ENCODE results near the gene GSTP1.
"Not testable (repeated sequence)": the region's sequence is repeated elsewhere in the genome, so short reads cannot be mapped to it uniquely, and the experiment has no call there.

GSTP1 gene

GRCh38 chr11:67619683-67620618 lies 36.3 kb downstream of the GSTP1 start:
- H3K4me1 ChIP-seq (ENCODE audit: insufficient read depth, low read length); H3K9ac ChIP-seq (ENCODE audit: low read length); H3K9me3 ChIP-seq (ENCODE audit: low read length); H3K4me3 ChIP-seq (ENCODE audit: low read depth in 1 of 2, low read length in 2 of 2); H3K36me3 ChIP-seq (ENCODE audit: insufficient read depth, low read length); H3K27ac ChIP-seq (ENCODE audit: low read depth, low read length): not testable (repeated sequence)
- peaks cover 0 to 10% of the 10 kb centered on the region in 2 donors for H3K27me3 ChIP-seq (ENCODE audit: control insufficient read depth in 1 of 2, insufficient read depth in 2 of 2, low read length in 2 of 2)

- not testable (repeated sequence) for H3K4me1 ChIP-seq (ENCODE audit: insufficient read depth, low read length); H3K9me3 ChIP-seq (ENCODE audit: low read length); H3K9ac ChIP-seq (ENCODE audit: low read length); H3K36me3 ChIP-seq (ENCODE audit: insufficient read depth, low read length); H3K27ac ChIP-seq (ENCODE audit: low read depth, low read length); H3K4me3 ChIP-seq (ENCODE audit: low read depth in 1 of 2, low read length in 2 of 2); H3K27me3 ChIP-seq (ENCODE audit: control insufficient read depth in 1 of 2, insufficient read depth in 2 of 2, low read length in 2 of 2)
Measured at GRCh38 chr11:67620621-67621020, 37.0 kb downstream of the GSTP1 start.

DNA sequence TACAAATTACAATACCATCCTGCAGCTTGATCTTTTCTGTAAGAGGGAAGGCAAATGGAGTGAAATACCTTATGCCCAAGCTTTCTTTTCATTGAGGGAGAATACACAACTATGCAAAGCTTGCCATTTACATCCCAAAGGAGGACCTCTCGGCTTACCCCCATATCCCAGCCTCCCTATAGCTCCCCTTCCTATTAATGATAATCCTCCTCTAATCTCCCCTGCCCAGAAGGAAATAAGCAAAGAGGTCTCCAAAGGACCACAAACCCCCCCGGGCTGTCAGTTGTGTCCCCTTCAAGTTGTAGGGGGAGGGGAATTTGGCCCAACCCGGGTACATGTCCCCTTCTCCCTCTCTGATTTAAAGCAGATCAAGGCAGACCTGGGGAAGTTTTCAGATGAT lies 38.3 kb downstream of the GSTP1 start:
- H3K4me3 ChIP-seq (ENCODE audit: low read depth in 1 of 2, low read length in 2 of 2); H3K4me1 ChIP-seq (ENCODE audit: insufficient read depth, low read length); H3K36me3 ChIP-seq (ENCODE audit: insufficient read depth, low read length); H3K27me3 ChIP-seq (ENCODE audit: control insufficient read depth in 1 of 2, insufficient read depth in 2 of 2, low read length in 2 of 2); H3K27ac ChIP-seq (ENCODE audit: low read depth, low read length); H3K9ac ChIP-seq (ENCODE audit: low read length); H3K9me3 ChIP-seq (ENCODE audit: low read length): not testable (repeated sequence)

DNA sequence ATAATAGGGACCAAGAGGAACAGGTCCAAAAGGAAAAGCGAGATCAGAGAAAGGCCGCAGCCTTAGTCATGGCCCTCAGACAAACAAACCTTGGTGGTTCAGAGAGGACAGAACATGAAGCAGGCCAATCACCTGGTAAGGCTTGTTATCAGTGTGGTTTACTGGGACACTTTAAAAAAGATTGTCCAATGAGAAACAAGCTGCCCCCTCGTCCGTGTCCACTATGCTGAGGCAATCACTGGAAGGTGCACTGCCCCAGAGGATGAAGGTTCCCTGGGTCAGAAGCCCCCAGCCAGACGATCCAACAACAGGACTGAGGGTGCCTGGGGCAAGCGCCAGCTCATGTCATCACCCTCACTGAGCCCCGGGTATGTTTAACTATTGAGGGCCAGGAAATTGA lies 39.3 kb downstream of the GSTP1 start:
- H3K4me3 ChIP-seq (ENCODE audit: low read depth in 1 of 2, low read length in 2 of 2); H3K9me3 ChIP-seq (ENCODE audit: low read length); H3K9ac ChIP-seq (ENCODE audit: low read length); H3K27me3 ChIP-seq (ENCODE audit: control insufficient read depth in 1 of 2, insufficient read depth in 2 of 2, low read length in 2 of 2); H3K4me1 ChIP-seq (ENCODE audit: insufficient read depth, low read length); H3K27ac ChIP-seq (ENCODE audit: low read depth, low read length); H3K36me3 ChIP-seq (ENCODE audit: insufficient read depth, low read length): not testable (repeated sequence)

- not testable (repeated sequence) for H3K4me1 ChIP-seq (ENCODE audit: insufficient read depth, low read length); H3K9ac ChIP-seq (ENCODE audit: low read length); H3K27ac ChIP-seq (ENCODE audit: low read depth, low read length); H3K9me3 ChIP-seq (ENCODE audit: low read length); H3K27me3 ChIP-seq (ENCODE audit: control insufficient read depth in 1 of 2, insufficient read depth in 2 of 2, low read length in 2 of 2); H3K4me3 ChIP-seq (ENCODE audit: low read depth in 1 of 2, low read length in 2 of 2); H3K36me3 ChIP-seq (ENCODE audit: insufficient read depth, low read length)
Measured at GRCh38 chr11:67623795-67624194, 40.2 kb downstream of the GSTP1 start.

GRCh38 chr11:67626131-67626833 lies 42.7 kb downstream of the GSTP1 start:
- not testable (repeated sequence) for H3K27me3 ChIP-seq (ENCODE audit: control insufficient read depth in 1 of 2, insufficient read depth in 2 of 2, low read length in 2 of 2); H3K36me3 ChIP-seq (ENCODE audit: insufficient read depth, low read length)
- H3K4me1 ChIP-seq (ENCODE audit: insufficient read depth, low read length): peaks cover 13% of the 10 kb centered on the region

GRCh38 chr11:67626970-67627369 lies 43.4 kb downstream of the GSTP1 start:
- H3K4me1 ChIP-seq (ENCODE audit: insufficient read depth, low read length): peaks cover 13% of the 10 kb centered on the region
- H3K27me3 ChIP-seq (ENCODE audit: control insufficient read depth in 1 of 2, insufficient read depth in 2 of 2, low read length in 2 of 2): no peaks in the 10 kb centered on the region
- H3K9ac ChIP-seq (ENCODE audit: low read length): no peak overlapping the region
- H3K27ac ChIP-seq (ENCODE audit: low read depth, low read length): no peak overlapping the region
- H3K9me3 ChIP-seq (ENCODE audit: low read length): no peaks in the 10 kb centered on the region
- H3K36me3 ChIP-seq (ENCODE audit: insufficient read depth, low read length): no peaks in the 10 kb centered on the region
- H3K4me3 ChIP-seq (ENCODE audit: low read depth in 1 of 2, low read length in 2 of 2): no peak overlapping the region

More at GRCh38 chr11:67626131-67626833, 42.7 kb downstream of the GSTP1 start:
- not testable (repeated sequence) for H3K27ac ChIP-seq (ENCODE audit: low read depth, low read length); H3K9ac ChIP-seq (ENCODE audit: low read length); H3K4me3 ChIP-seq (ENCODE audit: low read depth in 1 of 2, low read length in 2 of 2); H3K9me3 ChIP-seq (ENCODE audit: low read length)

- Histone ChIP-seq H3K4me1 (ENCODE audit: insufficient read depth, low read length) (peaks cover 13% of the 10 kb centered on the region), H3K9me3 (ENCODE audit: low read length) (no peaks in the 10 kb centered on the region), H3K27ac (ENCODE audit: low read depth, low read length) (no peak overlapping the region), H3K36me3 (ENCODE audit: insufficient read depth, low read length) (no peaks in the 10 kb centered on the region), H3K27me3 (ENCODE audit: control insufficient read depth in 1 of 2, insufficient read depth in 2 of 2, low read length in 2 of 2) (no peaks in the 10 kb centered on the region), H3K9ac (ENCODE audit: low read length) (no peak overlapping the region), H3K4me3 (ENCODE audit: low read depth in 1 of 2, low read length in 2 of 2) (no peak overlapping the region)
Measured at GRCh38 chr11:67627441-67627811, 43.8 kb downstream of the GSTP1 start.

- Histone ChIP-seq H3K9ac (ENCODE audit: low read length) (no peak overlapping the region), H3K4me1 (ENCODE audit: insufficient read depth, low read length) (peaks cover 13% of the 10 kb centered on the region), H3K27ac (ENCODE audit: low read depth, low read length) (no peak overlapping the region), H3K36me3 (ENCODE audit: insufficient read depth, low read length) (no peaks in the 10 kb centered on the region), H3K4me3 (ENCODE audit: low read depth in 1 of 2, low read length in 2 of 2) (no peak overlapping the region), H3K9me3 (ENCODE audit: low read length) (no peaks in the 10 kb centered on the region), H3K27me3 (ENCODE audit: control insufficient read depth in 1 of 2, insufficient read depth in 2 of 2, low read length in 2 of 2) (no peaks in the 10 kb centered on the region)
Measured at GRCh38 chr11:67627812-67628624, 44.4 kb downstream of the GSTP1 start.

DNA sequence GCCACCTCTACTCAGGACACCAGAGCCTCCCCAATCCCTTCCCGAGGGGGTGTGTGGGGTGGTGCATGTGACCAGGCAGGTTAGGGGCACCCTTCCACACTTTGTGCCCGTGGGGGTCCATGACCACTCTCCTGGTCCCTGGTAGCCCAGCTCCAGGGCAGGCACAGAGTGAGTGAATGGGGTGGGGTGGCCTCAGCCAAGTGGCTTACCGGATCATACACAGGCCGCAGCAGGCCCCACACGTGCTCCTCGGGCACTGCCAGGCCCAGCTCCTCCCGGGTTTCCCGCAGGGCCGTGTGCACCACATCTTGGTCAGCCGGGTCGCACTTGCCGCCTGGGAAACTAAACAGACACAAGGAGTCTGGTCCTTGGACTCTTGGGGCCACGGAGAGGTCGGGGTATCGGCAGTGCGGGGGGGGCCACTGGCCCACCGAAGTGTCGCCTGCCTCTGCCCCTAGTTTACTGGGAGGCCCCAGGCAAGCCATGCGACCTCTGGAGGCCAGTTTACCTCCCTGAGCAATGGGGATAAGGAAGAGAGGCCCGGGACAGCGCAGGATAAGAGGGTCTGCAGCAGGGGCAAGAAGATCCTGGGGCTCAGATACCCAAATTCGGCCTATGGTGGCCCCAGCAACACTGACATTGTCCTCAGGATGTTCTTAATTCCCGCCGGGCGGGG lies 45.2 kb downstream of the GSTP1 start:
- H3K4me3 ChIP-seq (ENCODE audit: low read depth in 1 of 2, low read length in 2 of 2): peak overlapping the region in 1 of 2 donors; percentile 47
- no peaks in the 10 kb centered on the region for H3K27me3 ChIP-seq (ENCODE audit: control insufficient read depth in 1 of 2, insufficient read depth in 2 of 2, low read length in 2 of 2)
- H3K9me3 ChIP-seq (ENCODE audit: low read length): no peaks in the 10 kb centered on the region
- H3K9ac ChIP-seq (ENCODE audit: low read length): no peak overlapping the region
- H3K4me1 ChIP-seq (ENCODE audit: insufficient read depth, low read length): peaks cover 13% of the 10 kb centered on the region
- no peaks in the 10 kb centered on the region for H3K36me3 ChIP-seq (ENCODE audit: insufficient read depth, low read length)
- no peak overlapping the region for H3K27ac ChIP-seq (ENCODE audit: low read depth, low read length)

All from muscle layer of colon (tissue), 2 donors.